HCT116 (cell line): ENCODE data around the gene MICOS13. TPM values are rescaled to one million over a fixed set of nuclear protein-coding genes. Genes with fewer than 3 reads are reported as not detected.

ENCODE experiments used
- ATAC-seq: fragments of 200-7000 bp; cut with Tn5 transposase; 2 replicates; pipeline ENCODE4 v1.9.1; 2020; ENCODE audit warnings: mild to moderate bottlenecking, moderate library complexity
- BruUV-seq: library from RNA; stranded (reverse); fragments of 400-500 nt; replicated peaks from 2 replicates; lab custom pipeline; 2021; lab: Mats Ljungman, UMichigan
- CTCF ChIA-PET: fragments of 300-600 bp; sonication (Branson Sonifier 250); formaldehyde crosslinking; loops from one replicate; lab custom pipeline; 2021; ENCODE audit warnings: antibody characterized with exemption; lab: Charles Lee
- POLR2A ChIA-PET: fragments of 300-600, 350-600 bp; sonication (Branson Sonifier 250); formaldehyde crosslinking; loops from one replicate; lab custom pipeline; 2021; ENCODE audit warnings: antibody characterized with exemption; lab: Charles Lee
- RAD21 ChIA-PET, 2 experiments: fragments of 300-600 bp; sonication (Branson Sonifier 250); formaldehyde crosslinking; loops; one replicate each; lab custom pipeline; 2023; ENCODE audit warnings: low total read pairs in 2 of 2; ENCODE audit not compliant: uncharacterized antibody in 2 of 2, unreplicated experiment in 2 of 2, low non-redundant PET in 1 of 2; lab: Charles Lee
- DNase-seq: peaks from one replicate; pipeline ENCODE4 v3.0.0-alpha.2; 2010; ENCODE audit warnings: low read depth, low spot score
- H2AFZ ChIP-seq: fragments of 200-600 bp; shearing (Covaris generic), sonication (generic); 2 replicates; pipeline ENCODE4 v1.6.1; 2017; ENCODE audit warnings: low read depth, mixed run types, mixed read lengths, antibody characterized with exemption, low read length; ENCODE audit not compliant: poor library complexity, severe bottlenecking
- H3K27ac ChIP-seq: 2 replicates; pipeline ENCODE4 v1.5.1; 2012; ENCODE audit warnings: low read depth, low read length
- H3K27me3 ChIP-seq: fragments of 200-600 bp; sonication (generic); 2 replicates; pipeline ENCODE4 v1.6.1; 2016; ENCODE audit warnings: mixed run types, low read length, mixed read lengths; ENCODE audit not compliant: insufficient read depth
- H3K36me3 ChIP-seq, 2 experiments: fragments of 200-500 bp in 1 of 2; fragments of 200-600 bp in 1 of 2; sonication (Bioruptor generic) in 1 of 2; sonication (generic) in 1 of 2; 2 replicates each; pipeline versions ENCODE4 v1.5.1 to v1.6.1; 2014 to 2016; ENCODE audit warnings: low read length in 2 of 2, inconsistent platforms in 1 of 2, mixed read lengths in 1 of 2, mixed run types in 1 of 2; ENCODE audit not compliant: insufficient read depth in 2 of 2, control insufficient read depth in 1 of 2
- H3K4me1 ChIP-seq, 2 experiments: fragments of 200-600 bp in 1 of 2; sonication (generic) in 1 of 2; 2 replicates each; pipeline versions ENCODE4 v1.5.1 to v1.6.1; 2012 to 2017; ENCODE audit warnings: low read length in 2 of 2, inconsistent platforms in 1 of 2, mild to moderate bottlenecking in 1 of 2, mixed read lengths in 1 of 2, mixed run types in 1 of 2, moderate library complexity in 1 of 2; ENCODE audit not compliant: insufficient read depth in 2 of 2, control insufficient read depth in 1 of 2
- H3K4me2 ChIP-seq: fragments of 200-600 bp; sonication (generic); 2 replicates; pipeline ENCODE4 v1.6.1; 2017; ENCODE audit warnings: mixed run types, low read length, mixed read lengths
- H3K4me3 ChIP-seq, 2 experiments: fragments of 200-600 bp in 1 of 2; sonication (generic) in 1 of 2; replicated peaks in 1 of 2; 2 replicates each; pipeline ENCODE4 v1.5.1; 2011 to 2016; ENCODE audit warnings: low read length in 2 of 2, control low read depth in 1 of 2, low read depth in 1 of 2, mild to moderate bottlenecking in 1 of 2, mixed read lengths in 1 of 2, mixed run types in 1 of 2
- H3K79me2 ChIP-seq: fragments of 200-600 bp; sonication (generic); 2 replicates; pipeline ENCODE4 v1.6.1; 2017; ENCODE audit warnings: mild to moderate bottlenecking, mixed run types, low read length, moderate library complexity, mixed read lengths; ENCODE audit not compliant: insufficient read depth
- H3K9ac ChIP-seq: fragments of 200-600 bp; sonication (generic); 2 replicates; pipeline ENCODE4 v1.6.1; 2016; ENCODE audit warnings: low read length, mixed read lengths
- H3K9me2 ChIP-seq: fragments of 200-600 bp; sonication (generic), shearing (Covaris generic); 2 replicates; pipeline ENCODE4 v1.6.1; 2017; ENCODE audit warnings: mixed run types, mild to moderate bottlenecking, moderate library complexity; ENCODE audit not compliant: insufficient read depth
- H3K9me3 ChIP-seq, 2 experiments: fragments of 200-500 bp in 1 of 2; fragments of 200-600 bp in 1 of 2; sonication (Bioruptor generic) in 1 of 2; sonication (generic) in 1 of 2; 2 replicates each; pipeline ENCODE4 v1.6.1; 2014 to 2017; ENCODE audit warnings: low read length in 2 of 2, mixed read lengths in 2 of 2, inconsistent platforms in 1 of 2, low read depth in 1 of 2, mild to moderate bottlenecking in 1 of 2, mixed run types in 1 of 2, moderate library complexity in 1 of 2; ENCODE audit not compliant: control insufficient read depth in 1 of 2, insufficient read depth in 1 of 2
- H4K20me1 ChIP-seq: fragments of 200-600 bp; sonication (generic), shearing (Covaris generic); 2 replicates; pipeline ENCODE4 v1.6.1; 2017; ENCODE audit warnings: mixed run types, mild to moderate bottlenecking, moderate library complexity; ENCODE audit not compliant: insufficient read depth
- CBX3 ChIP-seq: IDR thresholded peaks from 2 replicates; pipeline ENCODE4 v1.6.1; 2012; ENCODE audit warnings: low read depth
- CEBPB ChIP-seq: IDR thresholded peaks from 2 replicates; pipeline ENCODE4 v1.6.1; 2012; ENCODE audit warnings: low read depth
- EGR1 ChIP-seq: IDR thresholded peaks from 2 replicates; pipeline ENCODE4 v1.6.1; 2012; ENCODE audit warnings: low read depth
- ELF1 ChIP-seq: IDR thresholded peaks from 2 replicates; pipeline ENCODE4 v1.6.1; 2012; ENCODE audit warnings: low read depth, borderline replicate concordance
- EZH2 ChIP-seq: fragments of 200-600 bp; sonication (generic); IDR thresholded peaks from 2 replicates; pipeline ENCODE4 v1.6.1; 2017; ENCODE audit warnings: antibody characterized with exemption, mixed run types
- EZH2phosphoT487 ChIP-seq: fragments of 200-600 bp; IDR thresholded peaks from 2 replicates; pipeline ENCODE4 v1.6.1; 2018; ENCODE audit warnings: antibody characterized with exemption, borderline replicate concordance
- JUND ChIP-seq: IDR thresholded peaks from 2 replicates; pipeline ENCODE4 v1.6.1; 2012
- POLR2A ChIP-seq: IDR thresholded peaks from 2 replicates; pipeline ENCODE4 v1.7.0; 2011; ENCODE audit warnings: borderline replicate concordance; ENCODE audit not compliant: insufficient read depth, insufficient read length; ENCODE audit errors: extremely low read depth
- POLR2AphosphoS5 ChIP-seq: IDR thresholded peaks from 2 replicates; pipeline ENCODE4 v1.6.1; 2011; ENCODE audit warnings: mild to moderate bottlenecking, low read depth, low read length, moderate library complexity
- RAD21 ChIP-seq: IDR thresholded peaks from 2 replicates; pipeline ENCODE4 v1.6.1; 2012; ENCODE audit warnings: low read depth, mild to moderate bottlenecking
- TCF7L2 ChIP-seq: IDR thresholded peaks from 2 replicates; pipeline ENCODE4 v1.7.0; 2011; ENCODE audit warnings: borderline replicate concordance, inconsistent platforms; ENCODE audit not compliant: insufficient read depth, insufficient read length; ENCODE audit errors: extremely low read depth
- ZNF274 ChIP-seq: fragments of 200-500 bp; sonication (Bioruptor generic); IDR thresholded peaks from 2 replicates; pipeline ENCODE4 v1.6.1; 2014; ENCODE audit warnings: mild to moderate bottlenecking, low read depth, low read length, inconsistent platforms
- intact Hi-C: fragments of 100-400 bp; cut with micrococcal nuclease; formaldehyde crosslinking; loops from 2 replicates; pipeline ENCODE4 v1.10.0; 2022
- total RNA-seq: library from RNA; stranded (reverse); gene quantifications from one replicate; pipeline ENCODE4 v1.2.1, GENCODE V29; 2021; ENCODE audit not compliant: unreplicated experiment
- TF ChIP-seq, protein P1 (sequence below): IDR thresholded peaks from 2 replicates; pipeline ENCODE4 v1.6.1; 2011; ENCODE audit warnings: mild to moderate bottlenecking, low read length, moderate library complexity; ENCODE audit not compliant: insufficient replicate concordance; ENCODE audit errors: extremely low read depth
- TF ChIP-seq, protein P2 (sequence below): IDR thresholded peaks from 2 replicates; pipeline ENCODE4 v1.6.1; 2012
- TF ChIP-seq, protein P3 (sequence below): IDR thresholded peaks from 2 replicates; pipeline ENCODE4 v1.6.1; 2012; ENCODE audit warnings: low read depth
- TF ChIP-seq, protein P4 (sequence below), 3 experiments: fragments of 200-600 bp in 1 of 3; sonication (generic) in 1 of 3; IDR thresholded peaks in 2 of 3; conservative IDR thresholded peaks in 1 of 3; 2 replicates each; pipeline ENCODE4 v1.5.1; 2012 to 2017; ENCODE audit warnings: low read depth in 2 of 3, low read length in 2 of 3, antibody characterized with exemption in 1 of 3, borderline replicate concordance in 1 of 3, control low read depth in 1 of 3, mild to moderate bottlenecking in 1 of 3, mixed read lengths in 1 of 3, mixed run types in 1 of 3, moderate library complexity in 1 of 3; ENCODE audit not compliant: insufficient read depth in 1 of 3
- TF ChIP-seq, protein P5 (sequence below): IDR thresholded peaks from 2 replicates; pipeline ENCODE4 v1.6.1; 2012

The MICOS13 gene
- total RNA-seq, 1 experiment from 2014 or later: 61.6 TPM

DNA sequence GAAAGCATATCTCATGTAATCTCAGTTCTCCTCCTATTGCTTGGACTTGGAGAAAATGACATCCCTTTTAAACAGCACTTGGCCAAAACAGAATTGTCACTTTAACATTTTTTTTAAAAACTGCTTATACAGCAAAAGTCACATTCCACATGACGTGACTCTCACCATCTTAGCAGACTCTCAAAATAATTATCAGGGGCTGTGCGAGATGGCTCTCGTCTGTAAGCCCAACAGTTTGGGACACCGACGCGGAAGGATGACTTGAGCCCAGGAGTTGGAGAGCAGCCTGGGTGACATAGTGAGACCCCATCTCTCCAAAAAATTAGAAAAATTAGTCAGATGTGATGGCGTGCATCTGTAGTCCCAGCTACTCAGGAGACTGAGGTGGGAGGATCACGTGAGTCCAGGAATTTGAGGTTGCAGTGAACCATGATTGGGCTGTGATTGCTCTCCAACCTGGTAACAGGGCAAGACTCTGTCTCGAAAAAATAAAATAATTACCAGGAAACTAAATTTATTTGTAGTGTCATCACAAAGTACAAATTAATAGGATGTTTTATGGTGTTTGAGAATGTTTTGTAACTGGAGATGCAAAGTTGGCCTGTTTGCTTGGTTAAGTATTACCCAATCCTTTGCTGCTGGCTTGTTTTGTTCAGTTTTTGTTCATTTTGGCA, 48.6 kb downstream of the MICOS13 start:
- H3K36me3 ChIP-seq: peaks cover 30 to 39% of the 10 kb centered on the region in 2 experiments
- CTCF ChIA-PET: no interaction called here

More for the DNA sequence above, 48.6 kb downstream of the MICOS13 start:
- Histone ChIP-seq H3K27me3 (no peaks in the 10 kb centered on the region), H3K4me1 (no peaks in the 10 kb centered on the region), H3K9me2 (no peaks in the 10 kb centered on the region), H3K9me3 (no peaks in the 10 kb centered on the region), H3K79me2 (peaks cover 100% of the 10 kb centered on the region), H4K20me1 (peaks cover 65% of the 10 kb centered on the region), H3K27ac (no peak overlapping the region), H2AFZ (no peak overlapping the region), H3K4me2 (no peak overlapping the region), H3K4me3 (no peak overlapping the region), H3K9ac (no peak overlapping the region)
- no TSS peak for BruUV-seq
- ATAC-seq: no peak
- intact Hi-C loops: no loop called here
- ChIA-PET RAD21 (no interaction called here), POLR2A (no interaction called here)
- no peak for DNase-seq
- TF ChIP-seq ELF1 (no peak), EZH2phosphoT487 (no peak), ZNF274 (no peak), EZH2 (no peak), EGR1 (no peak), TCF7L2 (no peak), RAD21 (no peak), CEBPB (no peak), CBX3 (no peak), POLR2A (no peak), JUND (no peak), POLR2AphosphoS5 (no peak)
- TF ChIP-seq, protein P1, sequence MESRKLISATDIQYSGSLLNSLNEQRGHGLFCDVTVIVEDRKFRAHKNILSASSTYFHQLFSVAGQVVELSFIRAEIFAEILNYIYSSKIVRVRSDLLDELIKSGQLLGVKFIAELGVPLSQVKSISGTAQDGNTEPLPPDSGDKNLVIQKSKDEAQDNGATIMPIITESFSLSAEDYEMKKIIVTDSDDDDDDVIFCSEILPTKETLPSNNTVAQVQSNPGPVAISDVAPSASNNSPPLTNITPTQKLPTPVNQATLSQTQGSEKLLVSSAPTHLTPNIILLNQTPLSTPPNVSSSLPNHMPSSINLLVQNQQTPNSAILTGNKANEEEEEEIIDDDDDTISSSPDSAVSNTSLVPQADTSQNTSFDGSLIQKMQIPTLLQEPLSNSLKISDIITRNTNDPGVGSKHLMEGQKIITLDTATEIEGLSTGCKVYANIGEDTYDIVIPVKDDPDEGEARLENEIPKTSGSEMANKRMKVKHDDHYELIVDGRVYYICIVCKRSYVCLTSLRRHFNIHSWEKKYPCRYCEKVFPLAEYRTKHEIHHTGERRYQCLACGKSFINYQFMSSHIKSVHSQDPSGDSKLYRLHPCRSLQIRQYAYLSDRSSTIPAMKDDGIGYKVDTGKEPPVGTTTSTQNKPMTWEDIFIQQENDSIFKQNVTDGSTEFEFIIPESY: no peak
- TF ChIP-seq, protein P2, sequence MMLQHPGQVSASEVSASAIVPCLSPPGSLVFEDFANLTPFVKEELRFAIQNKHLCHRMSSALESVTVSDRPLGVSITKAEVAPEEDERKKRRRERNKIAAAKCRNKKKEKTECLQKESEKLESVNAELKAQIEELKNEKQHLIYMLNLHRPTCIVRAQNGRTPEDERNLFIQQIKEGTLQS: no peak
- TF ChIP-seq, protein P3, sequence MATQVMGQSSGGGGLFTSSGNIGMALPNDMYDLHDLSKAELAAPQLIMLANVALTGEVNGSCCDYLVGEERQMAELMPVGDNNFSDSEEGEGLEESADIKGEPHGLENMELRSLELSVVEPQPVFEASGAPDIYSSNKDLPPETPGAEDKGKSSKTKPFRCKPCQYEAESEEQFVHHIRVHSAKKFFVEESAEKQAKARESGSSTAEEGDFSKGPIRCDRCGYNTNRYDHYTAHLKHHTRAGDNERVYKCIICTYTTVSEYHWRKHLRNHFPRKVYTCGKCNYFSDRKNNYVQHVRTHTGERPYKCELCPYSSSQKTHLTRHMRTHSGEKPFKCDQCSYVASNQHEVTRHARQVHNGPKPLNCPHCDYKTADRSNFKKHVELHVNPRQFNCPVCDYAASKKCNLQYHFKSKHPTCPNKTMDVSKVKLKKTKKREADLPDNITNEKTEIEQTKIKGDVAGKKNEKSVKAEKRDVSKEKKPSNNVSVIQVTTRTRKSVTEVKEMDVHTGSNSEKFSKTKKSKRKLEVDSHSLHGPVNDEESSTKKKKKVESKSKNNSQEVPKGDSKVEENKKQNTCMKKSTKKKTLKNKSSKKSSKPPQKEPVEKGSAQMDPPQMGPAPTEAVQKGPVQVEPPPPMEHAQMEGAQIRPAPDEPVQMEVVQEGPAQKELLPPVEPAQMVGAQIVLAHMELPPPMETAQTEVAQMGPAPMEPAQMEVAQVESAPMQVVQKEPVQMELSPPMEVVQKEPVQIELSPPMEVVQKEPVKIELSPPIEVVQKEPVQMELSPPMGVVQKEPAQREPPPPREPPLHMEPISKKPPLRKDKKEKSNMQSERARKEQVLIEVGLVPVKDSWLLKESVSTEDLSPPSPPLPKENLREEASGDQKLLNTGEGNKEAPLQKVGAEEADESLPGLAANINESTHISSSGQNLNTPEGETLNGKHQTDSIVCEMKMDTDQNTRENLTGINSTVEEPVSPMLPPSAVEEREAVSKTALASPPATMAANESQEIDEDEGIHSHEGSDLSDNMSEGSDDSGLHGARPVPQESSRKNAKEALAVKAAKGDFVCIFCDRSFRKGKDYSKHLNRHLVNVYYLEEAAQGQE: no peak
- TF ChIP-seq, protein P4, sequence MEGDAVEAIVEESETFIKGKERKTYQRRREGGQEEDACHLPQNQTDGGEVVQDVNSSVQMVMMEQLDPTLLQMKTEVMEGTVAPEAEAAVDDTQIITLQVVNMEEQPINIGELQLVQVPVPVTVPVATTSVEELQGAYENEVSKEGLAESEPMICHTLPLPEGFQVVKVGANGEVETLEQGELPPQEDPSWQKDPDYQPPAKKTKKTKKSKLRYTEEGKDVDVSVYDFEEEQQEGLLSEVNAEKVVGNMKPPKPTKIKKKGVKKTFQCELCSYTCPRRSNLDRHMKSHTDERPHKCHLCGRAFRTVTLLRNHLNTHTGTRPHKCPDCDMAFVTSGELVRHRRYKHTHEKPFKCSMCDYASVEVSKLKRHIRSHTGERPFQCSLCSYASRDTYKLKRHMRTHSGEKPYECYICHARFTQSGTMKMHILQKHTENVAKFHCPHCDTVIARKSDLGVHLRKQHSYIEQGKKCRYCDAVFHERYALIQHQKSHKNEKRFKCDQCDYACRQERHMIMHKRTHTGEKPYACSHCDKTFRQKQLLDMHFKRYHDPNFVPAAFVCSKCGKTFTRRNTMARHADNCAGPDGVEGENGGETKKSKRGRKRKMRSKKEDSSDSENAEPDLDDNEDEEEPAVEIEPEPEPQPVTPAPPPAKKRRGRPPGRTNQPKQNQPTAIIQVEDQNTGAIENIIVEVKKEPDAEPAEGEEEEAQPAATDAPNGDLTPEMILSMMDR (IDR thresholded peaks at IDR 0.05 in 2 of 3, conservative IDR thresholded peaks at IDR 0.05 in 1 of 3; ENCODE audit: borderline replicate concordance in 1 of 3, insufficient read depth in 1 of 3, low read depth in 2 of 3, low read length in 2 of 3): no peak
- TF ChIP-seq, protein P5, sequence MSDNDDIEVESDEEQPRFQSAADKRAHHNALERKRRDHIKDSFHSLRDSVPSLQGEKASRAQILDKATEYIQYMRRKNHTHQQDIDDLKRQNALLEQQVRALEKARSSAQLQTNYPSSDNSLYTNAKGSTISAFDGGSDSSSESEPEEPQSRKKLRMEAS: no peak
